GM13976 (cell line): ENCODE measurements around the gene PHTF1.

Experiments used
- DNase-seq: peaks from one replicate; pipeline ENCODE4 v3.0.0; 2012; ENCODE audit warnings: low spot score
- CTCF ChIP-seq: IDR thresholded peaks from 2 replicates; pipeline ENCODE4 v1.5.1; 2012; ENCODE audit warnings: borderline replicate concordance, mild to moderate bottlenecking; ENCODE audit not compliant: insufficient read depth; ENCODE audit errors: extremely low read depth, missing control alignments, control extremely low read depth
- in situ Hi-C: fragments of 300-500 bp; cut with MboI; formaldehyde crosslinking; loops from one replicate; pipeline ENCODE4 v1.12.0; 2022; ENCODE audit warnings: low sequenced_read_pairs, mixed read lengths, inconsistent platforms; ENCODE audit not compliant: unreplicated experiment

The PHTF1 gene

GRCh38 chr1:113654883-113655282, 104.4 kb downstream of the PHTF1 start:
- in situ Hi-C loops, result no loop called here
- TF ChIP-seq CTCF, result no peak
- DNase-seq, result no peak

DNA sequence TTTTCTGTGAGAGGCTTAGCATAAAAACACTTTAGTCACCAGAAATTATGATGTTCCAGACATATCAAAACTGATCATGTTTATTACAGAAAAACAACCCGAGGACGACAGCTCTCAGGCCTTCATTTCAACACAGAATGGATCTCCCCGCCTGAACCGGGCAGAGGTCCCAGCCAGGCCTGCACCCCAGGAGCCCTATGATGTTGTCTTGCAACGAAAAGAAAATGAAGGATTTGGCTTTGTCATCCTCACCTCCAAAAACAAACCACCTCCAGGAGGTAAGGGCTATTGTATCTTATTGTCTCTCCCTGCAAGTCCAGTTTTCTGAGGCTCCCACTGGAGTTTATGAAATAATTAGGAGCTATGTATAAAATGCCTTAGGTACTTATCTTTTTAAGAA, 105.5 kb downstream of the PHTF1 start:
- no peak for TF ChIP-seq CTCF
- no peak for DNase-seq
- in situ Hi-C loops, result no loop called here

GRCh38 chr1:113652771-113653170, 106.5 kb downstream of the PHTF1 start:
- TF ChIP-seq CTCF, result no peak
- DNase-seq, result no peak
- in situ Hi-C loops, result no loop called here

DNA sequence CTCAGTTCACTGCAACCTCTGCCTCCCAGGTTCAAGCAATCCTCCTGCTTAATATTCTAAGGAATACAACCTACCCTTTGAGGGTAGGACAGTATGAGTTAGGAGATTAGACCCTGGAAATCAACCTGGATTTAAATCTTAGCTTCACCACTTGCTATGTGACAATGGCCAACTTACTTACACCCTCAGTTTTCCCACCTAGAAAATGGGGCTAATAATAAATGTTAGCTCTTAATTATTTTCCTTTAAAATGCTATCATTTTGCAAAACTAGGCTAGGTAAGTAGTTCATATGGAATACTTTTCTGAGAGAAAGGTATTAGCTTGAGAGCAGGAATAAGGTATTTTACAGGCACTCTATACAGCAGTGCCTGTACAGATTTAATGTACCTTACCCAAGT, 110.8 kb downstream of the PHTF1 start:
- DNase-seq, result no peak
- in situ Hi-C loops, result no loop called here

GRCh38 chr1:113647164-113647563, 112.1 kb downstream of the PHTF1 start:
- no peak for TF ChIP-seq CTCF
- DNase-seq, result no peak
- in situ Hi-C loops, result no loop called here

More for the DNA sequence above, 110.8 kb downstream of the PHTF1 start:
- no peak for TF ChIP-seq CTCF
